ENCODE results near the gene TMEM92.

TMEM92 gene

GRCh38 chr17:50326831-50327364, 52.6 kb downstream of the TMEM92 start:
- DNase-seq, result no peak
- H3K9me3 Mint-ChIP-seq, result no peaks in the 10 kb centered on the region
- peak overlapping the region; percentile 78 for H3K27ac Mint-ChIP-seq
- H3K27me3 Mint-ChIP-seq (ENCODE audit: low read depth, poor library complexity), result peaks cover 4% of the 10 kb centered on the region
- peaks cover 62% of the 10 kb centered on the region for H3K4me1 Mint-ChIP-seq
- peak overlapping the region; percentile 43 for H3K4me3 Mint-ChIP-seq
- H3K36me3 Mint-ChIP-seq (ENCODE audit: low read depth), result no peaks in the 10 kb centered on the region
- TF ChIP-seq CTCF (IDR thresholded peaks at IDR 0.05), result no peak

- no peaks in the 10 kb centered on the region for H3K36me3 Mint-ChIP-seq (ENCODE audit: low read depth)
- peaks cover 68% of the 10 kb centered on the region for H3K4me1 Mint-ChIP-seq
- H3K4me3 Mint-ChIP-seq, result no peak overlapping the region
- H3K27me3 Mint-ChIP-seq (ENCODE audit: low read depth, poor library complexity), result peaks cover 8% of the 10 kb centered on the region
- TF ChIP-seq CTCF (IDR thresholded peaks at IDR 0.05), result no peak
- no peak for DNase-seq
- peak overlapping the region; percentile 42 for H3K27ac Mint-ChIP-seq
- no peaks in the 10 kb centered on the region for H3K9me3 Mint-ChIP-seq
These were observed 54.4 kb downstream of the TMEM92 start for GRCh38 chr17:50328363-50329325.

GRCh38 chr17:50329716-50330115, 55.5 kb downstream of the TMEM92 start:
- Mint-ChIP-seq H3K27me3 (ENCODE audit: low read depth, poor library complexity) (peaks cover 8% of the 10 kb centered on the region), H3K4me3 (no peak overlapping the region), H3K36me3 (ENCODE audit: low read depth) (no peaks in the 10 kb centered on the region), H3K4me1 (peaks cover 75% of the 10 kb centered on the region), H3K9me3 (no peaks in the 10 kb centered on the region), H3K27ac (peak overlapping the region; percentile 82)
- DNase-seq, result no peak
- no peak for TF ChIP-seq CTCF (IDR thresholded peaks at IDR 0.05)

- Mint-ChIP-seq H3K27ac (no peak overlapping the region), H3K36me3 (ENCODE audit: low read depth) (no peaks in the 10 kb centered on the region), H3K9me3 (no peaks in the 10 kb centered on the region), H3K27me3 (ENCODE audit: low read depth, poor library complexity) (peaks cover 8% of the 10 kb centered on the region), H3K4me1 (peaks cover 75% of the 10 kb centered on the region), H3K4me3 (no peak overlapping the region)
- DNase-seq, result no peak
- no peak for TF ChIP-seq CTCF (IDR thresholded peaks at IDR 0.05)
These were observed 56.0 kb downstream of the TMEM92 start for GRCh38 chr17:50330151-50330775.
